T-cell (primary cell): Measurements from ENCODE around the gene CTNNBL1. TPM values are rescaled to one million over a fixed set of nuclear protein-coding genes. Genes with fewer than 3 reads are reported as not detected.

Experiments used
- ATAC-seq, 4 experiments: fragments of 200-7000 bp in 3 of 4; fragments of 150-1000 bp in 1 of 4; cut with Tn5 transposase; replicated peaks in 1 of 4; 1 replicate in 3 of 4; 2 replicates in 1 of 4; pipeline ENCODE4 v1.10.0; 2021; ENCODE audit warnings: moderate library complexity in 3 of 4, mild to moderate bottlenecking in 2 of 4, moderate number of reproducible peaks in 1 of 4
- CTCF ChIA-PET, 2 donors: fragments of 300-600 bp; sonication (Branson Sonifier 250); formaldehyde crosslinking; loops; one replicate each; lab custom pipeline; 2022; ENCODE audit warnings: antibody characterized with exemption in 2 of 2; lab: Charles Lee
- POLR2A ChIA-PET, 2 donors: fragments of 300-600 bp; sonication (Branson Sonifier 250); formaldehyde crosslinking; loops; one replicate each; lab custom pipeline; 2022; ENCODE audit warnings: antibody characterized with exemption in 2 of 2; lab: Charles Lee
- DNase-seq, 35 experiments: peaks; one replicate each; pipeline versions ENCODE4 v3.0.0 to v3.0.0-alpha.2; 2013 to 2023
- H3K27ac ChIP-seq: one replicate; pipeline ENCODE4 v1.5.1; 2013; ENCODE audit warnings: low read length
- H3K27me3 ChIP-seq, 2 experiments: replicated peaks in 1 of 2; 1 replicate in 1 of 2; 2 replicates in 1 of 2; pipeline versions ENCODE4 v1.6.1 to v1.7.0; 2013; ENCODE audit warnings: low read length in 1 of 2, mixed read lengths in 1 of 2; ENCODE audit not compliant: control insufficient read depth in 2 of 2, insufficient read depth in 2 of 2; ENCODE audit errors: extremely low read depth in 1 of 2
- H3K36me3 ChIP-seq, 2 donors: 1 replicate in 1 of 2; 2 replicates in 1 of 2; pipeline versions ENCODE4 v1.6.1 to v1.7.0; 2013; ENCODE audit warnings: low read length in 1 of 2; ENCODE audit not compliant: control insufficient read depth in 2 of 2, insufficient read depth in 1 of 2; ENCODE audit errors: extremely low read depth in 1 of 2
- H3K4me1 ChIP-seq, 2 experiments: 1 replicate in 1 of 2; 2 replicates in 1 of 2; pipeline versions ENCODE4 v1.6.1 to v1.7.0; 2013; ENCODE audit warnings: low read length in 2 of 2, mixed read lengths in 1 of 2; ENCODE audit not compliant: insufficient read depth in 2 of 2, control insufficient read depth in 1 of 2; ENCODE audit errors: extremely low read depth in 1 of 2
- H3K4me3 ChIP-seq, 2 donors: 1 replicate in 1 of 2; 2 replicates in 1 of 2; pipeline versions ENCODE4 v1.5.1 to v1.7.0; 2013; ENCODE audit warnings: mild to moderate bottlenecking in 2 of 2, low read length in 1 of 2, moderate library complexity in 1 of 2; ENCODE audit not compliant: control insufficient read depth in 1 of 2; ENCODE audit errors: extremely low read depth in 1 of 2
- H3K9me3 ChIP-seq: 2 replicates; pipeline ENCODE4 v1.7.0; 2013
- H3K27ac Mint-ChIP-seq, 2 donors: one replicate each; pipeline ENCODE4 v1.8.0; 2020 to 2021; ENCODE audit warnings: mild to moderate bottlenecking in 2 of 2, mixed read lengths in 2 of 2
- H3K27me3 Mint-ChIP-seq, 2 donors: one replicate each; pipeline ENCODE4 v1.8.0; 2021 to 2022; ENCODE audit warnings: mixed read lengths in 2 of 2
- H3K36me3 Mint-ChIP-seq: one replicate; pipeline ENCODE4 v1.8.0; 2021; ENCODE audit warnings: mixed read lengths
- H3K4me1 Mint-ChIP-seq, 3 donors: one replicate each; pipeline ENCODE4 v1.8.0; 2020 to 2022; ENCODE audit warnings: mixed read lengths in 3 of 3, mild to moderate bottlenecking in 1 of 3
- H3K4me3 Mint-ChIP-seq, 3 donors: one replicate each; pipeline ENCODE4 v1.8.0; 2020 to 2022; ENCODE audit warnings: mild to moderate bottlenecking in 3 of 3, mixed read lengths in 3 of 3, moderate library complexity in 3 of 3
- H3K9me3 Mint-ChIP-seq, 3 donors: one replicate each; pipeline ENCODE4 v1.8.0; 2020 to 2022; ENCODE audit warnings: mixed read lengths in 3 of 3
- WGBS: methylation state at CpG from one replicate; pipeline ENCODE4 v1.1.5; 2013; ENCODE audit warnings: missing lambda C conversion rate; ENCODE audit not compliant: insufficient coverage; 5-methylcytosine and 5-hydroxymethylcytosine counted together
- total RNA-seq, 35 experiments: library from RNA in 6 of 35; stranded (reverse) in 6 of 35; fragments of 120-200 nt in 1 of 35; gene quantifications; one replicate each; pipeline versions ENCODE4 v1.2.1 to v1.2.4 and lab custom pipeline; 2013 to 2026

CTNNBL1 gene
- total RNA-seq, 5 donors from 2014 or later (not counting 1 experiment from before 2014, with no cell fraction given): 44.6 to 52.4 (median 49.4) TPM

- H3K36me3 ChIP-seq: no peaks in the 10 kb centered on the region
- H3K27ac Mint-ChIP-seq: no peak overlapping the region
- H3K27me3 ChIP-seq: peaks cover 0 to 69% of the 10 kb centered on the region in 2 experiments
- ATAC-seq (no peak), DNase-seq (no peak)
- H3K4me3 ChIP-seq: peak overlapping the region; percentile 15 to 36
- H3K4me1 Mint-ChIP-seq: peaks cover 16 to 28% (median 16%) of the 10 kb centered on the region in 3 donors
- peak overlapping the region in 2 of 3 donors; percentile 63 to 64 for H3K4me3 Mint-ChIP-seq
- WGBS: 62% methylated on average over 4 of the region's 5 CpGs
- no peak overlapping the region for H3K27ac ChIP-seq
- no peaks in the 10 kb centered on the region for H3K9me3 Mint-ChIP-seq
- peaks cover 0 to 11% of the 10 kb centered on the region in 2 experiments for H3K4me1 ChIP-seq
- no peaks in the 10 kb centered on the region for H3K36me3 Mint-ChIP-seq
- peaks cover 22 to 58% of the 10 kb centered on the region in 2 donors for H3K27me3 Mint-ChIP-seq
- ChIA-PET POLR2A (no interaction called here), CTCF (no interaction called here)
- H3K9me3 ChIP-seq: no peaks in the 10 kb centered on the region
Observed at GRCh38 chr20:37914367-37914671, 220.5 kb downstream of the CTNNBL1 start.

- peaks cover 0 to 66% of the 10 kb centered on the region in 2 experiments for H3K27me3 ChIP-seq
- DNase-seq (peak in 29 of 35 experiments; percentile 5 to 42 (median 18)), ATAC-seq (peak; percentile 56 to 71 (median 64))
- H3K36me3 Mint-ChIP-seq: no peaks in the 10 kb centered on the region
- peaks cover 16 to 28% (median 16%) of the 10 kb centered on the region in 3 donors for H3K4me1 Mint-ChIP-seq
- no peaks in the 10 kb centered on the region for H3K9me3 ChIP-seq
- POLR2A ChIA-PET: interaction anchor here in 1 of 2 donors (0.6 kb wide), 1 partner anchor 269 kb away, joined by 3 read pairs; no protein-coding TSS in a partner anchor
- WGBS: 13% methylated on average over 22 of the region's 34 CpGs
- CTCF ChIA-PET: interaction anchor here in 1 of 2 donors (0.6 kb wide), 1 partner anchor 844 kb away, joined by 3 read pairs; no protein-coding TSS in a partner anchor
- H3K27me3 Mint-ChIP-seq: peaks cover 22 to 55% of the 10 kb centered on the region in 2 donors
- H3K4me3 ChIP-seq: peak overlapping the region; percentile 15 to 36
- H3K27ac Mint-ChIP-seq: peak overlapping the region; percentile 39 to 43
- no peaks in the 10 kb centered on the region for H3K36me3 ChIP-seq
- H3K9me3 Mint-ChIP-seq: no peaks in the 10 kb centered on the region
- no peak overlapping the region for H3K27ac ChIP-seq
- peaks cover 0 to 11% of the 10 kb centered on the region in 2 experiments for H3K4me1 ChIP-seq
- peak overlapping the region; percentile 49 to 64 (median 63) for H3K4me3 Mint-ChIP-seq
Observed at GRCh38 chr20:37914672-37915433, 221.0 kb downstream of the CTNNBL1 start.

GRCh38 chr20:37915434-37915787, 221.6 kb downstream of the CTNNBL1 start:
- ChIA-PET POLR2A (interaction anchor here in 1 of 2 donors (0.6 kb wide), 1 partner anchor 269 kb away, joined by 3 read pairs; no protein-coding TSS in a partner anchor), CTCF (interaction anchor here in 1 of 2 donors (0.6 kb wide), 1 partner anchor 844 kb away, joined by 3 read pairs; no protein-coding TSS in a partner anchor)
- WGBS: 84% methylated on average over 6 of the region's 10 CpGs
- Histone ChIP-seq H3K4me1 (peaks cover 0 to 11% of the 10 kb centered on the region in 2 experiments), H3K4me3 (no peak overlapping the region), H3K27ac (no peak overlapping the region), H3K27me3 (peaks cover 0 to 68% of the 10 kb centered on the region in 2 experiments), H3K9me3 (no peaks in the 10 kb centered on the region), H3K36me3 (no peaks in the 10 kb centered on the region)
- Mint-ChIP-seq H3K27ac (no peak overlapping the region), H3K27me3 (peaks cover 22 to 51% of the 10 kb centered on the region in 2 donors), H3K4me1 (peaks cover 16 to 28% (median 16%) of the 10 kb centered on the region in 3 donors), H3K36me3 (no peaks in the 10 kb centered on the region), H3K4me3 (peak overlapping the region in 1 of 3 donors; percentile 63), H3K9me3 (no peaks in the 10 kb centered on the region)
- DNase-seq (no peak), ATAC-seq (no peak)

GRCh38 chr20:37915800-37916570, 222.2 kb downstream of the CTNNBL1 start:
- Histone ChIP-seq H3K36me3 (no peaks in the 10 kb centered on the region), H3K4me3 (no peak overlapping the region), H3K27ac (no peak overlapping the region), H3K9me3 (no peaks in the 10 kb centered on the region), H3K4me1 (peaks cover 0 to 11% of the 10 kb centered on the region in 2 experiments), H3K27me3 (peaks cover 0 to 67% of the 10 kb centered on the region in 2 experiments)
- POLR2A ChIA-PET: no interaction called here
- WGBS: 73% methylated on average over 7 of the region's 21 CpGs
- ATAC-seq (no peak), DNase-seq (no peak)
- no peaks in the 10 kb centered on the region for H3K36me3 Mint-ChIP-seq
- H3K27me3 Mint-ChIP-seq: peaks cover 25 to 48% of the 10 kb centered on the region in 2 donors
- CTCF ChIA-PET: no interaction called here
- no peaks in the 10 kb centered on the region for H3K9me3 Mint-ChIP-seq
- no peak overlapping the region for H3K27ac Mint-ChIP-seq
- peak overlapping the region in 1 of 3 donors; percentile 4 for H3K4me3 Mint-ChIP-seq
- H3K4me1 Mint-ChIP-seq: peaks cover 16 to 28% (median 16%) of the 10 kb centered on the region in 3 donors

GRCh38 chr20:37917461-37917860, 223.6 kb downstream of the CTNNBL1 start:
- no peak overlapping the region for H3K4me3 ChIP-seq
- no peaks in the 10 kb centered on the region for H3K9me3 Mint-ChIP-seq
- H3K27ac ChIP-seq: no peak overlapping the region
- no peaks in the 10 kb centered on the region for H3K36me3 ChIP-seq
- peaks cover 17 to 46% of the 10 kb centered on the region in 2 donors for H3K27me3 Mint-ChIP-seq
- POLR2A ChIA-PET: no interaction called here
- CTCF ChIA-PET: no interaction called here
- no peak overlapping the region for H3K4me3 Mint-ChIP-seq
- ATAC-seq: no peak
- H3K4me1 ChIP-seq: peaks cover 0 to 11% of the 10 kb centered on the region in 2 experiments
- 29% methylated on average over 1 of the region's 12 CpGs for WGBS
- no peaks in the 10 kb centered on the region for H3K9me3 ChIP-seq
- no peak overlapping the region for H3K27ac Mint-ChIP-seq
- H3K27me3 ChIP-seq: peaks cover 0 to 56% of the 10 kb centered on the region in 2 experiments
- peaks cover 14 to 18% (median 16%) of the 10 kb centered on the region in 3 donors for H3K4me1 Mint-ChIP-seq
- no peaks in the 10 kb centered on the region for H3K36me3 Mint-ChIP-seq
- no peak for DNase-seq

- peaks cover 17 to 44% of the 10 kb centered on the region in 2 donors for H3K27me3 Mint-ChIP-seq
- no peaks in the 10 kb centered on the region for H3K9me3 Mint-ChIP-seq
- POLR2A ChIA-PET: no interaction called here
- no peaks in the 10 kb centered on the region for H3K36me3 Mint-ChIP-seq
- H3K4me3 ChIP-seq: no peak overlapping the region
- ATAC-seq: no peak
- peaks cover 0 to 54% of the 10 kb centered on the region in 2 experiments for H3K27me3 ChIP-seq
- no peak for DNase-seq
- no peaks in the 10 kb centered on the region for H3K9me3 ChIP-seq
- H3K27ac Mint-ChIP-seq: no peak overlapping the region
- no peaks in the 10 kb centered on the region for H3K36me3 ChIP-seq
- H3K4me1 ChIP-seq: peaks cover 0 to 11% of the 10 kb centered on the region in 2 experiments
- 96% methylated on average over 4 of the region's 6 CpGs for WGBS
- H3K4me3 Mint-ChIP-seq: no peak overlapping the region
- no peak overlapping the region for H3K27ac ChIP-seq
- CTCF ChIA-PET: no interaction called here
- peaks cover 10 to 17% (median 13%) of the 10 kb centered on the region in 3 donors for H3K4me1 Mint-ChIP-seq
Observed at GRCh38 chr20:37918035-37918434, 224.2 kb downstream of the CTNNBL1 start.
